ENCODE measurements around the gene ANKMY1.

ANKMY1 gene

DNA sequence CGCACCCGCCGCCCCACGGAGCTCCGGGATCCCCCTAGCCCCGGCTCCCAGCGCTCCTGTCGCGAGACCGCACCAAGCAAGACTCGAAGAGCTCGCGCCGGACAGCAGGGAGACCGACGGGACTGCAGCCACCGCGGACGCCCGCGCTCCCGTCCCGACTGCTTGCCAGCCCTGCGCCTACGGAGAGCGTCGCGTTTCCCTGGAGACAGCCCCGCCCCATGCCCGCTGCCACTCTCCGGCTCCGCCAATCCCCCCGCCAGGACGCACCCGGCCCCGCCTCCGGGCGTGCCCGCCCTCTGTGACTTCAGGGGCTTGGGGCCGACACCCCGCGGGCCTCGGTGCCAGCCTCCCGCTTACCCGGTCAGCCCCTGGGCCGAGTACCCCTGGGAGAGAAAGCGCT, at the start of gene ANKMY1:
Gene ANKMY1, minus strand, starts transcription at position 181 of the 400 bp plus-strand sequence. CDS start 653 bp downstream, outside the sequence.
- no peak for DNase-seq (ENCODE audit: low read depth)
- TF ChIP-seq, protein P1, sequence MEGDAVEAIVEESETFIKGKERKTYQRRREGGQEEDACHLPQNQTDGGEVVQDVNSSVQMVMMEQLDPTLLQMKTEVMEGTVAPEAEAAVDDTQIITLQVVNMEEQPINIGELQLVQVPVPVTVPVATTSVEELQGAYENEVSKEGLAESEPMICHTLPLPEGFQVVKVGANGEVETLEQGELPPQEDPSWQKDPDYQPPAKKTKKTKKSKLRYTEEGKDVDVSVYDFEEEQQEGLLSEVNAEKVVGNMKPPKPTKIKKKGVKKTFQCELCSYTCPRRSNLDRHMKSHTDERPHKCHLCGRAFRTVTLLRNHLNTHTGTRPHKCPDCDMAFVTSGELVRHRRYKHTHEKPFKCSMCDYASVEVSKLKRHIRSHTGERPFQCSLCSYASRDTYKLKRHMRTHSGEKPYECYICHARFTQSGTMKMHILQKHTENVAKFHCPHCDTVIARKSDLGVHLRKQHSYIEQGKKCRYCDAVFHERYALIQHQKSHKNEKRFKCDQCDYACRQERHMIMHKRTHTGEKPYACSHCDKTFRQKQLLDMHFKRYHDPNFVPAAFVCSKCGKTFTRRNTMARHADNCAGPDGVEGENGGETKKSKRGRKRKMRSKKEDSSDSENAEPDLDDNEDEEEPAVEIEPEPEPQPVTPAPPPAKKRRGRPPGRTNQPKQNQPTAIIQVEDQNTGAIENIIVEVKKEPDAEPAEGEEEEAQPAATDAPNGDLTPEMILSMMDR (IDR thresholded peaks at IDR 0.05; ENCODE audit: control insufficient read depth, insufficient read depth, low read depth, low read length, missing control alignments), result no peak
- peak within 1 kb of the TSS; percentile 50 for H3K4me3 ChIP-seq (ENCODE audit: control insufficient read depth, low read depth, low read length)

DNA sequence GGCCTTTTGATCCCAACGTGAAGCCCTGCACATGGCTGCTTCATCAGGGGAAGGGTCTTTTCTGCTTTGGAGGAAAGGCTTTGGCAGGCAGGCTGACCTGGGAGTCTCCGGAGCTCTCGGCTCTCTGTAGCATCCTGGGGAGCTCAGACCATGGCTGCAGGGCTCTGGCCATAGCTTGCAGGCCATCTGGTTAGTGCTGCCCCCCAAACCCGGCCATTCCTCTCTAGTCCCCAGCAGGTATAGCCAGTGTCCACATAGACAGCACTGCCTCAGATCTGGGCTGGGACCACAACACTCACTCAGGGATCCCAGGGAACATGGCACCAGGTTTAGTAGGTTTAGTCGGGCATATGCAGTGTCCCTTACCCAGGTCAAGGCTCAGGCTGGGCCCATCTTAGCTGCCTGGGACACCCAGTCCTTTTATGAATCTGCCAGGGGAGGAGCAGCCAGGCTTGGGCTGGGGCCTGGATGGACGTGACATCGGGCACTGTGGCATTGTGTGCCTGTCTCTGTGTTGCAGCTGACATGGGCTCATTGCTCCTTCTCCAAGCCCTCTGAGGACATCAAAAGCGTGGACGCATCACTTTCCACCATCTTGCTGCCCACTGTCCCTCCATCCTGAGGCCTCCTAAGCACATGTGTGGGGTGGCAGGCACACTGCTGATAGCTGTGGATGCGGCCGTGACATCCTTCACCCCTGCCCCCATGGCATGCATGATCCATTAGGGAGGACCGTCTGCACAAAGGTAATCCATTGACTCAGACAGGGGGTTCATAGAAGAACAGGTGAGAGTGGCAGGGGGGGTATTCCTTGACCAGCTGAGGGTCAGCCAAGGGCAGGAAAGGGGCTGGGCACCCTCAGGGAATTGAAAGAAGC, 48.3 kb upstream of the ANKMY1 start:
- DNase-seq (ENCODE audit: low read depth), result no peak
- no peak overlapping the region for H3K4me3 ChIP-seq (ENCODE audit: control insufficient read depth, low read depth, low read length)
- TF ChIP-seq, protein P1 (IDR thresholded peaks at IDR 0.05; ENCODE audit: control insufficient read depth, insufficient read depth, low read depth, low read length, missing control alignments), result no peak

GRCh38 chr2:240604939-240605716, 47.3 kb upstream of the ANKMY1 start:
- H3K4me3 ChIP-seq (ENCODE audit: control insufficient read depth, low read depth, low read length), result no peak overlapping the region
- no peak for DNase-seq (ENCODE audit: low read depth)
- TF ChIP-seq, protein P1 (IDR thresholded peaks at IDR 0.05; ENCODE audit: control insufficient read depth, insufficient read depth, low read depth, low read length, missing control alignments), result no peak

GRCh38 chr2:240604291-240604938, 46.6 kb upstream of the ANKMY1 start:
- TF ChIP-seq, protein P1 (IDR thresholded peaks at IDR 0.05; ENCODE audit: control insufficient read depth, insufficient read depth, low read depth, low read length, missing control alignments), result peak; percentile 46
- no peak overlapping the region for H3K4me3 ChIP-seq (ENCODE audit: control insufficient read depth, low read depth, low read length)
- no peak for DNase-seq (ENCODE audit: low read depth)

DNA sequence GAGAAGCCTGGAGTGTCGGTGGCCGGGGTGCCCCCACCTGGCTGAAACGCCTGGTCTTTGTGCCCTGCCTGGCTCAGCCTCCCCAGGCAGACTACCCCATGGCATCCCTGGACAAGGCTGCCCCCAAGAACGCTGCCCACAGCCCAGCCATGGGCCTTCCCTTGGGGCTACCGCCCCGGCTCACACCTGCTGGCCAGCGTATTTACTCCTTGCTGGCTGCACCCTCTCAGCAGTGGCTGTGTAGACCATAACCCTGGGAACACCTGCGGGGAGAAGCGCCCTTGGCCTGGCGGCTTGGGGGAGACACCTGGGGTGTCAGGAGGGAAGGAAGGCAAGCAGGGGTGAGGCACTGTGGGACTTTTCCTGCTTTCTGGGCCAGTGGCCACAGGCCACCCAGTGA, 46.1 kb upstream of the ANKMY1 start:
- H3K4me3 ChIP-seq (ENCODE audit: control insufficient read depth, low read depth, low read length), result no peak overlapping the region
- TF ChIP-seq, protein P1 (IDR thresholded peaks at IDR 0.05; ENCODE audit: control insufficient read depth, insufficient read depth, low read depth, low read length, missing control alignments), result no peak
- DNase-seq (ENCODE audit: low read depth), result no peak

DNA sequence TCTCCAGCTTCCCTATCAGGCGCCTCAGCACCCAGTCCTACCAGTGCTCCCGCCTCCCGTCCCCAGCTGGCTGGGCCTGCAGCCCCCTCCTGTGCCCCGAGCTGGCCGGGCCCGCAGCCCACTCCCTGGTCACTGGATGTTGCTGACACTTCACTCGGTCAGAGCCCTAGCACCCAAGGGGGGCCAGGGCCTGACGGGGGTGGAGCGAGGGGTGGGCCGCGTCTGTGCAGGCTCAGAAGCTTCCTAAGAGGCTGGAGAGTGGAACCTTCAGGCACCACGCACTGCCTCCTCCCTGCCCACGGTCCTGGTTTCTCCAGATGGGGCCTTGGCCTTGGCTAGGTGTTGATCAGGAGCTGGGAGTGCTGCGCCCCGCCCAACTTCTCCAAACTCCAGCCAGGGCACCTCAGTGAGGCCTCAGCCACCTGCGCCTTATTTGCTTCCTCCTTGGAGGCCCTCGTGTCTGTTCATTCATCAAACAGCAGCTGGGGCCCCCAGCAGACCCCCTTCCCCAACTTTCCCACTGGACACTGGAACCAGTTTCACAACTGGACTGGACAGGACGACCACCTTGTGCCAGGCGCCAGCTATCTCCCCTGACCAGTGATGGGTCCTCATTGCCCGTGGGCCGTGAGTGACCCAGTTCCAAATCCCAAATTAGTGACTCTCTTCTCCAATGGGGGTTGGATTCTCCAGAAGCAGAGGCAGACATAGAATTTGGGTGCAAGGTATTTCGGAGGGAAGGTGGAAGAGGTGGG, 45.5 kb upstream of the ANKMY1 start:
- no peak overlapping the region for H3K4me3 ChIP-seq (ENCODE audit: control insufficient read depth, low read depth, low read length)
- TF ChIP-seq, protein P1 (IDR thresholded peaks at IDR 0.05; ENCODE audit: control insufficient read depth, insufficient read depth, low read depth, low read length, missing control alignments), result no peak
- no peak for DNase-seq (ENCODE audit: low read depth)

Data from AG09309 (cell line).